T47D (cell line): ENCODE data around the gene GALNT9.

Experiments used
- DNase-seq, 2 experiments: peaks; one replicate each; pipeline versions ENCODE4 v3.0.0 to v3.0.0-alpha.2; 2011 to 2012; ENCODE audit warnings: low read depth in 1 of 2, low spot score in 1 of 2
- JUND ChIP-seq: IDR thresholded peaks from 2 replicates; pipeline ENCODE4 v1.6.1; 2012; ENCODE audit warnings: low read depth
- in situ Hi-C: cut with HindIII; loops from 2 replicates; pipeline ENCODE4 v1.10.0; 2016; ENCODE audit warnings: low sequenced_read_pairs, low pct_unique_long_range_greater_than_20kb

The GALNT9 gene

DNA sequence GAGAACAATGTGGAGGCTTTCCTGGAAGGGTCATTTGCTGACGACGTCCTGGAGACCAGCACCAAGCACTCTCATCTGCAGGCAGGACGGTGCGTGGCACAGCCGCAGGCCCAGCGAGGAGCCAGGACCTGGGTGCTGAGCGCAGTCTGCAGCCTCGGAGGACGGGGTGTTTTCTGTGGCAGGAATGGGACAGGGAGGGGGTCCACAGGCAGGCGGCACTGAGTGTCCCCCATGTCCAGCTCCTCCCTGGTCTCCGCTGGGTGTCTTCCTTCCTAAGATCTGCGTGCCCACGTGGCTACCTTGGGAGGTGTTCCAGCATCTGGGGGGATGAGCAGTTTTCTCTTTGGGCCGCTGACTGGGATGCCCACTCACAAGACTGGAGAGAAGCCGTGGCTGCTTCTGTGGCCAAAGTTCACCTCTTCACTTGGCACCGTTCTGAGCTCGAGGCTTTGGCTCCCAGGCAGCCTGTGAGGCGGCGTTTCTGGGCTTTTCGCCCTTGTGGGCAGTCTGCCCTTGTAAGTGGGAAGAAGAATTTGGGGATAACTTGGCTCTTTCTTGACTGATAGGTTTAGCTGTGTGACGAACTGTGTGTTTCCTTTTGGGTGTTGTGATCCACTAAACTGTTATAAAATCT is 112.9 kb downstream of the GALNT9 start:
- TF ChIP-seq JUND: no peak
- in situ Hi-C loops: no loop called here
- no peak for DNase-seq

DNA sequence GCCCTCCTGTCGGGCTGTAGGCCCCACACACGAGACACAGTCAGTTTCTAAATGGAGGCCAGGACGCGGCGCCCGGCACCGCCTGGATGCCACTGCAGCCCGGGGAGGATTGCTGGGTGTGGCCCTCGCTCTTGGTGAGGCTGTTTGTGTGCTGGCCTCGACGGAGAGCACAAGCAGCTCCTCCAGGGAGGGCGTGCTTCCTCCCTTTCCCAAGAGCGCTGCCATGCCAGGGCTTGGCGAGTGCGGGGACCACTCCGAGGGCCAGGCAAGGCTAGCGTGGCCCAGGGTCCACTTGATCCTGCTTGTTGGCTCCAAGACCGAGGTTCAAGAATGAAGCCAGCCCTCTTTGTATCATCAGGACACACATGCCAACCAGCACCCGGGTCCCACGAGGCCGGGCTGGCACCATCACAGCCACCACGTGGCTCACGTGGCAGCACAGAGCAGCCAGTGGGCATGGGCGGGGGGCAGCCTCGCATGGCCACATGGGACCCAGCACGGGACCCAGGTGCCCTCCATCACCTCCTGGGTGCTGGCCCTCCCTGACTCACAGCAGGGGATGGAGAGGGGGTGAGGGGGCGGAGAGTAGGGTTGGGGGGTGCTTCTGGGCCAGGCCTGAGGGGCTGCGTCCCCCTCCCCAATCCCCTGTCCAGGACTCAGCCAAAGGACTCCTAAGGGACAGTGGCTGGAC is 113.9 kb downstream of the GALNT9 start:
- no peak for TF ChIP-seq JUND
- no peak for DNase-seq
- in situ Hi-C loops: no loop called here

- TF ChIP-seq JUND: no peak
- in situ Hi-C loops: no loop called here
- DNase-seq: peak in 1 of 2 experiments; percentile 34
Observed at GRCh38 chr12:132214891-132215290, 114.5 kb downstream of the GALNT9 start.

DNA sequence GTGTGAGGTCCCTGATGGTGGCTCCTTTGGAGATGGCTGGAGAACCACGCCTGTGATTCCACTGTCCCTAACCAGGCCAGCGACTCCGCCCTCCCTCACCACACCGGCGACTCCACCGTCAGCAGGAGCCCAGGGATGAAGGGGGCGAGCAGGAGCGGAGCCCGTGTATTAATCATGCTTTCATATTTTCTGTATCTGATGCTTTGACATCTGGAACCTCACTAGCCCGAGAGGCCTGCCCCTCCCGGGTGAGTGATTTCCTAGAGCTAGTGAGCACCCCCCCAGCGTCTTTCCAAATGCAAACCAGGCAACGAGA is 115.3 kb downstream of the GALNT9 start:
- no peak for TF ChIP-seq JUND
- in situ Hi-C loops: no loop called here

DNA sequence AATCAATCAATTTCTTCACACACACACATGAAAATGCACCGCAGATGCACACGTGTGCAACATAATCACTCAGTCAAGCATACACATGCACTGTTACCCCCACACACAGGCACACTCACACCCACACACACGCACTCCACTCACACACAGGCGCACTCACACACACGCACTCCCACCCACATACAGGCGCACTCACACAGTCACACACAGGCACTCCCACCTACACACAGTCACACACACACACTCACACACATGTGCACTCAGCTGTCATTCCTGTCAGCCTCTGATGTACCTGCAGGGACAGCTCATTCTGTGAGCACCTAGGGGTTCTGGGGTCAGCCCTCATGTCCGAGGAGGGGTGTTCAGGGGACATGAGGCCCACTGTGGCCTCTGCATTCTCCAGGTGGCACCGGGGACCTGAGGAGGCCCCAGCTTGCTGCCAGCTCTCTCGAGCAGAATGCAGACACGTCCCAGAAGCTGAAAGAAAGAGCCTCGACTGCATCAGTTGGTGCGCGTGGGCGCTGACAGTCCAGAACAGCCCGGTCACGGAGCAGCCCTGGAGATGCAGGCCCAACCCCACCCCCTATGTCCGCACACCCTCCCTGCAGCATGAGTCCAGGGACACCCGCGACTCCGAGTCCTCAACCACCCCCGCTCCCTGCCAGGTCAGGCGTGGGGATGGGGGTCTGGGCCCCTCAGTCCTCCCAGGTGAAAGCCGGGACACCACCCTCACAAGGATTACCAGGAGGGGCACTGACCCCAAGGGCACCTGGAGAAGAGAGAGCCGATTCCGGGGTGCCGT is 115.8 kb downstream of the GALNT9 start:
- no peak for TF ChIP-seq JUND
- in situ Hi-C loops: no loop called here
- DNase-seq: no peak

More for the DNA sequence above, 115.3 kb downstream of the GALNT9 start:
- no peak for DNase-seq

DNA sequence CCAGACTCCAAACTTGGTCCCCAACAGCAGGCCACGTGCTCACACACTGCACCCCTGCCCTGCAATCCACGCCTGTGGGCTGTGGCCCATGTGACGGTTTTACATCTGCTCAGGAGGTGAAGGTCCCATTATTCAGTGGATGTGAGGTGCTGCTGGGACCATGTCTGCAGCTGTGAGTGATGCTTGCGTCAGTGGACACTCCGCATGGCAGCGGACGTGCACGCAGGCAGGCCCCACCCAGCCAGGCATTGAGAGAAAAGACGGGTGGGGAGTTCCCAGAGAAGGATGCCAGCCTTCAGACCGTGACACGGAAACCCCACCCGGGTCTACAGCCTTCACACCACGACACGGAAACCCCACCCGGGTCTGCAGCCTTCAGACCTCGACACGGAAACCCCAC is 117.6 kb downstream of the GALNT9 start:
- TF ChIP-seq JUND: no peak
- in situ Hi-C loops: no loop called here
- no peak for DNase-seq

GRCh38 chr12:132211326-132211725 is 118.1 kb downstream of the GALNT9 start:
- in situ Hi-C loops: no loop called here
- DNase-seq: no peak
- TF ChIP-seq JUND: no peak

GRCh38 chr12:132210223-132211055 is 119.0 kb downstream of the GALNT9 start:
- TF ChIP-seq JUND: no peak
- in situ Hi-C loops: no loop called here

DNA sequence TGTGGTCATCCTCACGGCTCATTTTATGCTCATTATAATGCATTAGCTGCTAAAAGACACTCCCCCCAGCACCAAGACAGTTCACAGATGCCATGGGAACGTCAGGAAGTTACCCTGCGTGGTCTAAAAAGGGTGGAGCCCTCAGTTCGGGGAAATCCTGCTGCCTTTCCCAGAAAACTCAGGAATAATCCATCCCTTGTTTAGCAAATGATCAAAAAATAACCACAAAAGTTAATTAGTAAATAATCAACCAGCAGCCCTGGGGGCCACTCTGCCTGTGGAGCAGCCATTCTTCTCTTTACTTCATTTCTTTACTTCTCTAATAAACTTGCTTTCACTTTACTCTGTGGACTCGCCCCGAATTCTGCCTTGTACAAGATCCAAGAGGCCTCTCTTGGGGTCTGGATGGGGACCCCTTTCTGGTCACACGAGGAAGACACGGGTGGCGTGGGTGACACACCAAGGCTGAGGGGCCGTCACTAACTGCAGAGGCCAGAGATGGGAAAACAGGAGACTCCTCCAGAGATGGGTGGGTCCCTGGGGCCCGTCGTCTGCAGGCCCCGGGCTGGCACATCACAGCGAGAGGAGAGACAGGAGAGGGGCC is 119.7 kb downstream of the GALNT9 start:
- TF ChIP-seq JUND: no peak
- DNase-seq: no peak
- in situ Hi-C loops: no loop called here

More at GRCh38 chr12:132210223-132211055, 119.0 kb downstream of the GALNT9 start:
- peak; percentile 91 to 95 for DNase-seq

DNA sequence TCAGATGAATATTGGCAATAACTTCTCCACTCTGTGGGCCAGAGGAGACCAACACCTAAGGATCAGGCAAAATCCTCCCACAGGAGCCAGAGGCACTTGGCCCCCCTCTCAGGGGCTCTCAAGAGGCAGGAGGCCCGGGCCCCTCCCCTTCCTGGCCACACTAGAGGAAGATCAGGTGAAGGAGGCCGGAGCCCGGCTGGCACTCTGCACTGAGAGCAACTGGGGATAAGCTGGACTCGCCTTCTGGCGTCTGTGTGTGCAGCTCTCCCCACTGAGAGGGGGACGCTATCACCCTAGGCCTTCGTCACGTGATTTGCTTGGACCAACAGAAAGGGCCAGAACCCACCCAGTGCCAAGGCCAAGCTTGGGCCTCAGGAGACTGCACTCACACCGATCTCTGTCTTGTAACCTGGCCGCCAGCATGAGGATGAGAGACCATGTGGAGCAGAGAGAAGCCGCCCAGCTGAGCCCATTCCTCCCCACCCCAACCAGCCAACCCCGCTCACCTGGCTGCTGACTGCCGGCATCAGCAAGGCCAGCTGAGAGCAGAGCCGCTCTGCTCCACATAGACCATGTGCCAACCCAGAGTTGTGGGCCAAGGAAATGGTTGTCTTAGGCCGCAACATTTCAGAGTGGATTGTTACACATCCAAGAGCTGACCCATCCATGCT is 121.1 kb downstream of the GALNT9 start:
- TF ChIP-seq JUND: no peak
- no peak for DNase-seq
- in situ Hi-C loops: no loop called here

GRCh38 chr12:132207083-132207775 is 122.2 kb downstream of the GALNT9 start:
- no peak for TF ChIP-seq JUND
- in situ Hi-C loops: no loop called here
- no peak for DNase-seq
